GM12801 (cell line): ENCODE results near the gene ABTB2.

Source experiments
- CTCF ChIP-seq: IDR thresholded peaks from one replicate; pipeline ENCODE4 v1.5.1; 2011; ENCODE audit warnings: control low read depth; ENCODE audit not compliant: insufficient read length; ENCODE audit errors: extremely low read depth

ABTB2 gene

GRCh38 chr11:34357701-34358257 lies at the start of gene ABTB2:
TSS of gene ABTB2 (minus strand) at chr11:34358010.
- no peak for TF ChIP-seq CTCF

GRCh38 chr11:34407121-34407813 lies 49.5 kb upstream of the ABTB2 start:
- TF ChIP-seq CTCF: no peak

GRCh38 chr11:34406413-34406812 lies 48.6 kb upstream of the ABTB2 start:
- no peak for TF ChIP-seq CTCF

- TF ChIP-seq CTCF: no peak
Measured at GRCh38 chr11:34405079-34405858, 47.5 kb upstream of the ABTB2 start.

- TF ChIP-seq CTCF: no peak
Measured at GRCh38 chr11:34404280-34404679, 46.5 kb upstream of the ABTB2 start.

- no peak for TF ChIP-seq CTCF
Measured at GRCh38 chr11:34403431-34403830, 45.6 kb upstream of the ABTB2 start.

- no peak for TF ChIP-seq CTCF
Measured at GRCh38 chr11:34397811-34398210, 40.0 kb upstream of the ABTB2 start.
